HepG2 (cell line): ENCODE measurements around the gene RHOT2. TPM values are rescaled to one million over a fixed set of nuclear protein-coding genes. Genes with fewer than 3 reads are reported as not detected.

Source experiments
- ATAC-seq: fragments of 200-7000 bp; cut with Tn5 transposase; 3 replicates; pipeline ENCODE4 v1.9.1; 2020; ENCODE audit warnings: mild to moderate bottlenecking, moderate library complexity
- BruUV-seq: library from RNA; stranded (reverse); fragments of 400-500 nt; replicated peaks from 2 replicates; lab custom pipeline; 2021; lab: Mats Ljungman, UMichigan
- CTCF ChIA-PET: fragments of 300-600 bp; formaldehyde crosslinking; extraction: SDS; loops from one replicate; lab custom pipeline; 2021; ENCODE audit warnings: low total read pairs, inconsistent platforms, low intra/inter-chr PET ratio; lab: Yijun Ruan, JAX
- POLR2A ChIA-PET: fragments of 350-600 bp; sonication (Branson Sonifier 250); formaldehyde crosslinking; loops from one replicate; lab custom pipeline; 2020; ENCODE audit warnings: antibody characterized with exemption, inconsistent platforms; lab: Yijun Ruan, JAX
- DNase-seq: peaks from one replicate; pipeline ENCODE4 v3.0.0-alpha.2; 2015; ENCODE audit warnings: low spot score
- FAIRE-seq: peaks from 3 replicates; lab custom pipeline; 2011; peaks lifted over from hg19 to GRCh38; lab: Jason Lieb, UNC
- H2AFZ ChIP-seq: one replicate; pipeline ENCODE4 v1.6.1; 2011; ENCODE audit warnings: low read length, inconsistent platforms
- H3K27ac ChIP-seq: fragments of 300-600 bp; 3 replicates; pipeline ENCODE4 v1.8.0; 2011; ENCODE audit warnings: mixed run types, mild to moderate bottlenecking, mixed read lengths, low read length, inconsistent platforms; ENCODE audit not compliant: insufficient read depth; ENCODE audit errors: extremely low read length
- H3K27me3 ChIP-seq, 2 experiments: fragments of 200-600 bp in 1 of 2; 2 replicates in 1 of 2; 3 replicates in 1 of 2; pipeline versions ENCODE4 v1.6.0 to v1.8.0; 2011; ENCODE audit warnings: low read length in 2 of 2, mild to moderate bottlenecking in 2 of 2, moderate library complexity in 2 of 2, inconsistent platforms in 1 of 2; ENCODE audit not compliant: insufficient read depth in 2 of 2, control insufficient read depth in 1 of 2
- H3K36me3 ChIP-seq, 2 experiments: fragments of 200-600 bp in 1 of 2; replicated peaks in 1 of 2; 2 replicates in 1 of 2; 3 replicates in 1 of 2; pipeline versions ENCODE4 v1.5.1 to v1.8.0; 2011; ENCODE audit warnings: low read length in 2 of 2, inconsistent platforms in 1 of 2; ENCODE audit not compliant: insufficient read depth in 2 of 2, control insufficient read depth in 1 of 2
- H3K4me1 ChIP-seq: 2 replicates; pipeline ENCODE4 v1.5.1; 2012; ENCODE audit warnings: low read length, inconsistent platforms; ENCODE audit not compliant: insufficient read depth
- H3K4me2 ChIP-seq: 2 replicates; pipeline ENCODE4 v1.6.0; 2011; ENCODE audit warnings: low read depth, low read length, inconsistent platforms
- H3K4me3 ChIP-seq, 3 experiments: fragments of 200-600 bp in 1 of 3; sonication (generic), shearing (Covaris generic) in 1 of 3; replicated peaks in 1 of 3; 2 replicates each; pipeline ENCODE4 v1.5.1; 2011 to 2016; ENCODE audit warnings: low read length in 3 of 3, inconsistent platforms in 2 of 3, low read depth in 2 of 3, mild to moderate bottlenecking in 2 of 3, control low read depth in 1 of 3, mixed read lengths in 1 of 3; ENCODE audit not compliant: insufficient read depth in 1 of 3
- H3K79me2 ChIP-seq: one replicate; pipeline ENCODE4 v1.6.1; 2011; ENCODE audit warnings: low read length, inconsistent platforms; ENCODE audit not compliant: insufficient read depth
- H3K9ac ChIP-seq: 2 replicates; pipeline ENCODE4 v1.6.0; 2011; ENCODE audit warnings: mild to moderate bottlenecking, low read depth, low read length, inconsistent platforms; ENCODE audit not compliant: insufficient read depth
- H3K9me3 ChIP-seq: 2 replicates; pipeline ENCODE4 v1.5.1; 2012; ENCODE audit warnings: mild to moderate bottlenecking, low read length
- H4K20me1 ChIP-seq: 2 replicates; pipeline ENCODE4 v1.6.0; 2011; ENCODE audit warnings: inconsistent platforms, mild to moderate bottlenecking, low read length, moderate library complexity; ENCODE audit not compliant: insufficient read depth
- GABPB1 ChIP-seq: IDR thresholded peaks from 2 replicates; pipeline ENCODE4 v1.6.1; 2016; ENCODE audit warnings: mild to moderate bottlenecking, missing genetic modification reagents, moderate library complexity, missing compliant biosample characterization
- MYC ChIP-seq: sonication (generic); formaldehyde crosslinking; IDR thresholded peaks from 2 replicates; pipeline ENCODE4 v1.9.0; 2021; ENCODE audit warnings: missing genetic modification reagents, borderline replicate concordance
- NR2F1 ChIP-seq, 2 experiments: fragments of 450-650 bp in 1 of 2; formaldehyde crosslinking in 1 of 2; IDR thresholded peaks; 2 replicates each; pipeline versions ENCODE4 v1.5.0 to v1.6.1; 2016 to 2020; ENCODE audit warnings: mild to moderate bottlenecking in 1 of 2, missing compliant biosample characterization in 1 of 2, missing genetic modification reagents in 1 of 2, moderate library complexity in 1 of 2
- TOPORS ChIP-seq: sonication (generic); formaldehyde crosslinking; IDR thresholded peaks from 2 replicates; pipeline ENCODE4 v1.8.0; 2023; ENCODE audit warnings: mild to moderate bottlenecking, missing genetic modification reagents
- ZFY ChIP-seq: sonication (generic); formaldehyde crosslinking; IDR thresholded peaks from 2 replicates; pipeline ENCODE4 v1.4.0; 2020; ENCODE audit warnings: missing genetic modification reagents
- ZNF292 ChIP-seq: sonication (generic); formaldehyde crosslinking; IDR thresholded peaks from 2 replicates; pipeline ENCODE4 v1.8.1; 2022; ENCODE audit warnings: mild to moderate bottlenecking, low read depth, missing genetic modification reagents, borderline replicate concordance
- ZNF549 ChIP-seq: sonication (generic); formaldehyde crosslinking; IDR thresholded peaks from 2 replicates; pipeline ENCODE4 v1.5.0; 2020; ENCODE audit warnings: missing genetic modification reagents
- ZNF660 ChIP-seq: sonication (generic); formaldehyde crosslinking; IDR thresholded peaks from 2 replicates; pipeline ENCODE4 v1.5.1; 2020; ENCODE audit warnings: mild to moderate bottlenecking, low read depth, missing genetic modification reagents, borderline replicate concordance
- ZSCAN12 ChIP-seq: sonication (generic); formaldehyde crosslinking; IDR thresholded peaks from 2 replicates; pipeline ENCODE4 v1.9.0; 2021; ENCODE audit warnings: mild to moderate bottlenecking, missing genetic modification reagents
- WGBS: methylation state at CpG from one replicate; pipeline ENCODE4 v1.1.6; 2017; ENCODE audit warnings: low lambda C conversion rate; 5-methylcytosine and 5-hydroxymethylcytosine counted together
- in situ Hi-C: cut with HindIII; loops from 2 replicates; pipeline ENCODE4 v1.10.0; 2017; ENCODE audit warnings: low pct_unique_long_range_greater_than_20kb; ENCODE audit not compliant: extremely low pct_ligation_motif_present
- intact Hi-C: fragments of 100-400 bp; cut with micrococcal nuclease; formaldehyde crosslinking; loops from one replicate; pipeline ENCODE4 v1.10.0; 2022; ENCODE audit not compliant: unreplicated experiment
- polyA plus RNA-seq, 8 experiments: library from polyadenylated mRNA; depleted of rRNA in 3 of 8; stranded (reverse) in 7 of 8; unstranded in 1 of 8; fragments of >200 nt; fragmentation: Illumina TruSeq in 4 of 8; extraction: Trizol in 4 of 8; gene quantifications; 2 replicates each; pipeline versions ENCODE4 v1.2.1 to v1.2.3, GENCODE V29; 2011 to 2016; ENCODE audit warnings: low read depth in 4 of 8, missing spikeins in 1 of 8, mixed read lengths in 1 of 8; ENCODE audit not compliant: insufficient read depth in 1 of 8
- total RNA-seq, 5 experiments: library from RNA; depleted of rRNA; stranded (reverse); fragments of >200 nt; fragmentation: Illumina TruSeq; extraction: Trizol; gene quantifications; 2 replicates each; pipeline ENCODE4 v1.2.3, GENCODE V29; 2016; ENCODE audit warnings: low read depth in 1 of 5
- TF ChIP-seq, protein P1 (sequence below): sonication (generic); formaldehyde crosslinking; IDR thresholded peaks from 2 replicates; pipeline ENCODE4 v1.4.0; 2020; ENCODE audit warnings: missing genetic modification reagents
- TF ChIP-seq, protein P2 (sequence below): sonication (generic); formaldehyde crosslinking; IDR thresholded peaks from 2 replicates; pipeline ENCODE4 v1.4.0; 2020; ENCODE audit warnings: missing genetic modification reagents
- TF ChIP-seq, protein P3 (sequence below): sonication (generic); formaldehyde crosslinking; IDR thresholded peaks from 2 replicates; pipeline ENCODE4 v1.5.0; 2020; ENCODE audit warnings: mild to moderate bottlenecking, missing genetic modification reagents, borderline replicate concordance
- TF ChIP-seq, protein P4 (sequence below): sonication (generic); formaldehyde crosslinking; IDR thresholded peaks from 2 replicates; pipeline ENCODE4 v1.5.1; 2020; ENCODE audit warnings: mild to moderate bottlenecking, missing genetic modification reagents, moderate library complexity

RHOT2 gene
- total and polyA plus RNA-seq, 2 of the 13 experiments (the other 11 are each of a cell fraction or from before 2014, with no cell fraction given) = 63.6 to 76.9 TPM

DNA sequence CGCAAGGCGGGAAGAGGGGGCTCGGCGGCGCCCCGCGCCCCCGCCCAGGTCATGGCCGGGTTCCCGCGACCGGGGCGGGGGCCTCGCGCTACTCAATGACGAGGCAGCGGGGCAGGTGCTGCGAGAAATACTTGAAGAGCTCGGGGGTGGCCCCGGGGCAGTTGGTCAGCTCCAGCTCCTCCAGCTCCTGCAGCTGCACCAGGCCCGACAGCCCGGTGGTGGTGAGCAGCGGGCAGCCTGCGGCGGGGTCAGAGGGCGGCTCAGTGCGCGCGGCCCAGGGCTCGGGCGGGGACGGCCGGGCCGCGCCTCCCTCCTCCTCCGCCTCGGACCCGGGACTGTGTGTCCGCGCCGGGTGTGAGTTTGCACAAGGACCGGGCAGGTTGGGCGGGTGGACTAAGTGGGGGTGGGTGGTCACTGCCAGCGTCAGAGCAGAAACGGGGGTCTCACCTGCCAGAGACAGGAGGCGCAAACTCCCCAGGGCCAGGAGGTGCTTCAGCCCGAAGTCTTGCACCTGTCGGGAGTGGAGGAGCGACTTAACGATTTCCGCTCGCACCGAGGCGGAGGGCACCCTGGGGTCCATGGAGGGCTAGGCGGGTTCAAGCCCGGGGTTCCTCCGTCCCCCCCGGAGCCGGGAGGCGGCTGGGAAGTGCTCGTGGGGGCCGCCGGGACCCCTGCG lies 26.4 kb downstream of the RHOT2 start:
- FAIRE-seq = no peak
- in situ Hi-C loops = no loop called here
- no peak overlapping the region for H3K27ac ChIP-seq
- DNase-seq = no peak
- no peaks in the 10 kb centered on the region for H3K36me3 ChIP-seq
- H4K20me1 ChIP-seq = no peaks in the 10 kb centered on the region
- peak overlapping the region; percentile 84 for H3K4me2 ChIP-seq
- H3K79me2 ChIP-seq = no peaks in the 10 kb centered on the region
- peak overlapping the region; percentile 34 to 69 (median 57); a peak in 5 of 6 replicates for H3K4me3 ChIP-seq
- BruUV-seq = no TSS peak
- 14% methylated on average over 19 of the region's 64 CpGs for WGBS
- ChIA-PET POLR2A (interaction anchor here (1.5 to 3.4 kb wide), 3 partner anchors 13 to 66 kb away, joined by 3 to 21 read pairs (median 7); partner anchors contain the start of genes ANTKMT, MSLN and STUB1), CTCF (no interaction called here)
- H3K9ac ChIP-seq = no peak overlapping the region; the same call in 1 of the 2 replicates
- no peak overlapping the region for H2AFZ ChIP-seq
- peaks cover 18% of the 10 kb centered on the region for H3K4me1 ChIP-seq
- peaks cover 10 to 38% of the 10 kb centered on the region in 2 experiments for H3K27me3 ChIP-seq
- intact Hi-C loops = no loop called here
- H3K9me3 ChIP-seq = no peaks in the 10 kb centered on the region
- ATAC-seq = peak; percentile 42
- TF ChIP-seq GABPB1 (CRISPR knock-in tag) (0 out of 2 replicates have a peak, but pooled peaks have one; percentile 13), ZNF660 (CRISPR knock-in tag) (no peak), TOPORS (CRISPR knock-in tag) (no peak), NR2F1 (CRISPR knock-in tag; IDR thresholded peaks at IDR 0.05) (peak in 1 of 2 experiments; percentile 18; a peak in 1 of 4 replicates), ZSCAN12 (CRISPR knock-in tag) (no peak), ZFY (peak; percentile 36; the same call in 1 of the 2 replicates), ZNF549 (CRISPR knock-in tag) (0 out of 2 replicates have a peak, but pooled peaks have one; percentile 22), MYC (0 out of 2 replicates have a peak, but pooled peaks have one; percentile 10), ZNF292 (CRISPR knock-in tag) (no peak)
- TF ChIP-seq, protein P1, sequence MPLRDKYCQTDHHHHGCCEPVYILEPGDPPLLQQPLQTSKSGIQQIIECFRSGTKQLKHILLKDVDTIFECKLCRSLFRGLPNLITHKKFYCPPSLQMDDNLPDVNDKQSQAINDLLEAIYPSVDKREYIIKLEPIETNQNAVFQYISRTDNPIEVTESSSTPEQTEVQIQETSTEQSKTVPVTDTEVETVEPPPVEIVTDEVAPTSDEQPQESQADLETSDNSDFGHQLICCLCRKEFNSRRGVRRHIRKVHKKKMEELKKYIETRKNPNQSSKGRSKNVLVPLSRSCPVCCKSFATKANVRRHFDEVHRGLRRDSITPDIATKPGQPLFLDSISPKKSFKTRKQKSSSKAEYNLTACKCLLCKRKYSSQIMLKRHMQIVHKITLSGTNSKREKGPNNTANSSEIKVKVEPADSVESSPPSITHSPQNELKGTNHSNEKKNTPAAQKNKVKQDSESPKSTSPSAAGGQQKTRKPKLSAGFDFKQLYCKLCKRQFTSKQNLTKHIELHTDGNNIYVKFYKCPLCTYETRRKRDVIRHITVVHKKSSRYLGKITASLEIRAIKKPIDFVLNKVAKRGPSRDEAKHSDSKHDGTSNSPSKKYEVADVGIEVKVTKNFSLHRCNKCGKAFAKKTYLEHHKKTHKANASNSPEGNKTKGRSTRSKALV (CRISPR knock-in tag) = 0 out of 2 replicates have a peak, but pooled peaks have one; percentile 27
- TF ChIP-seq, protein P2, sequence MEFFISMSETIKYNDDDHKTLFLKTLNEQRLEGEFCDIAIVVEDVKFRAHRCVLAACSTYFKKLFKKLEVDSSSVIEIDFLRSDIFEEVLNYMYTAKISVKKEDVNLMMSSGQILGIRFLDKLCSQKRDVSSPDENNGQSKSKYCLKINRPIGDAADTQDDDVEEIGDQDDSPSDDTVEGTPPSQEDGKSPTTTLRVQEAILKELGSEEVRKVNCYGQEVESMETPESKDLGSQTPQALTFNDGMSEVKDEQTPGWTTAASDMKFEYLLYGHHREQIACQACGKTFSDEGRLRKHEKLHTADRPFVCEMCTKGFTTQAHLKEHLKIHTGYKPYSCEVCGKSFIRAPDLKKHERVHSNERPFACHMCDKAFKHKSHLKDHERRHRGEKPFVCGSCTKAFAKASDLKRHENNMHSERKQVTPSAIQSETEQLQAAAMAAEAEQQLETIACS (CRISPR knock-in tag) = peak; percentile 60
- TF ChIP-seq, protein P3, sequence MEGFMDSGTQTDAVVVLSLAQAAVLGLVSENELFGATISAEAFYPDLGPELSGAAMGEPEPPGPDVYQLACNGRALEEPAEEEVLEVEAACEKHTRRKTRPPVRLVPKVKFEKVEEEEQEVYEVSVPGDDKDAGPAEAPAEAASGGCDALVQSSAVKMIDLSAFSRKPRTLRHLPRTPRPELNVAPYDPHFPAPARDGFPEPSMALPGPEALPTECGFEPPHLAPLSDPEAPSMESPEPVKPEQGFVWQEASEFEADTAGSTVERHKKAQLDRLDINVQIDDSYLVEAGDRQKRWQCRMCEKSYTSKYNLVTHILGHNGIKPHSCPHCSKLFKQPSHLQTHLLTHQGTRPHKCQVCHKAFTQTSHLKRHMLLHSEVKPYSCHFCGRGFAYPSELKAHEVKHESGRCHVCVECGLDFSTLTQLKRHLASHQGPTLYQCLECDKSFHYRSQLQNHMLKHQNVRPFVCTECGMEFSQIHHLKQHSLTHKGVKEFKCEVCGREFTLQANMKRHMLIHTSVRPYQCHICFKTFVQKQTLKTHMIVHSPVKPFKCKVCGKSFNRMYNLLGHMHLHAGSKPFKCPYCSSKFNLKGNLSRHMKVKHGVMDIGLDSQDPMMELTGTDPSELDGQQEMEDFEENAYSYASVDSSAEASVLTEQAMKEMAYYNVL = 0 out of 2 replicates have a peak, but pooled peaks have one; percentile 34
- TF ChIP-seq, protein P4, sequence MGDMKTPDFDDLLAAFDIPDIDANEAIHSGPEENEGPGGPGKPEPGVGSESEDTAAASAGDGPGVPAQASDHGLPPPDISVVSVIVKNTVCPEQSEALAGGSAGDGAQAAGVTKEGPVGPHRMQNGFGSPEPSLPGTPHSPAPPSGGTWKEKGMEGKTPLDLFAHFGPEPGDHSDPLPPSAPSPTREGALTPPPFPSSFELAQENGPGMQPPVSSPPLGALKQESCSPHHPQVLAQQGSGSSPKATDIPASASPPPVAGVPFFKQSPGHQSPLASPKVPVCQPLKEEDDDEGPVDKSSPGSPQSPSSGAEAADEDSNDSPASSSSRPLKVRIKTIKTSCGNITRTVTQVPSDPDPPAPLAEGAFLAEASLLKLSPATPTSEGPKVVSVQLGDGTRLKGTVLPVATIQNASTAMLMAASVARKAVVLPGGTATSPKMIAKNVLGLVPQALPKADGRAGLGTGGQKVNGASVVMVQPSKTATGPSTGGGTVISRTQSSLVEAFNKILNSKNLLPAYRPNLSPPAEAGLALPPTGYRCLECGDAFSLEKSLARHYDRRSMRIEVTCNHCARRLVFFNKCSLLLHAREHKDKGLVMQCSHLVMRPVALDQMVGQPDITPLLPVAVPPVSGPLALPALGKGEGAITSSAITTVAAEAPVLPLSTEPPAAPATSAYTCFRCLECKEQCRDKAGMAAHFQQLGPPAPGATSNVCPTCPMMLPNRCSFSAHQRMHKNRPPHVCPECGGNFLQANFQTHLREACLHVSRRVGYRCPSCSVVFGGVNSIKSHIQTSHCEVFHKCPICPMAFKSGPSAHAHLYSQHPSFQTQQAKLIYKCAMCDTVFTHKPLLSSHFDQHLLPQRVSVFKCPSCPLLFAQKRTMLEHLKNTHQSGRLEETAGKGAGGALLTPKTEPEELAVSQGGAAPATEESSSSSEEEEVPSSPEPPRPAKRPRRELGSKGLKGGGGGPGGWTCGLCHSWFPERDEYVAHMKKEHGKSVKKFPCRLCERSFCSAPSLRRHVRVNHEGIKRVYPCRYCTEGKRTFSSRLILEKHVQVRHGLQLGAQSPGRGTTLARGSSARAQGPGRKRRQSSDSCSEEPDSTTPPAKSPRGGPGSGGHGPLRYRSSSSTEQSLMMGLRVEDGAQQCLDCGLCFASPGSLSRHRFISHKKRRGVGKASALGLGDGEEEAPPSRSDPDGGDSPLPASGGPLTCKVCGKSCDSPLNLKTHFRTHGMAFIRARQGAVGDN (CRISPR knock-in tag) = peak; percentile 48
